H1 (cell line): ENCODE data around the gene SLFN12. TPM values are rescaled to one million over a fixed set of nuclear protein-coding genes. Genes with fewer than 3 reads are reported as not detected.
A peak's percentile ranks its signal among the peaks of the same experiment; 100 is the strongest.

Experiments
- ASH2L ChIP-seq: fragments of 200-600, 300-600 bp; sonication (generic); IDR thresholded peaks from one replicate; pipeline ENCODE4 v1.7.1; 2017; ENCODE audit warnings: low read length
- BACH1 ChIP-seq: IDR thresholded peaks from 2 replicates; pipeline ENCODE4 v1.6.1; 2012; ENCODE audit warnings: low read length, improper control_type of control experiment
- HDAC2 ChIP-seq, 2 experiments: fragments of 300-600 bp in 1 of 2; sonication (generic) in 1 of 2; IDR thresholded peaks; 2 replicates each; pipeline ENCODE4 v1.6.1; 2011 to 2012; ENCODE audit warnings: low read depth in 2 of 2, low read length in 2 of 2, mild to moderate bottlenecking in 2 of 2, moderate library complexity in 2 of 2, borderline replicate concordance in 1 of 2, inconsistent platforms in 1 of 2
- RFX5 ChIP-seq: IDR thresholded peaks from 2 replicates; pipeline ENCODE4 v1.6.1; 2011; ENCODE audit warnings: low read depth, low read length, improper control_type of control experiment, borderline replicate concordance
- SAP30 ChIP-seq: fragments of 300-600 bp; sonication (generic); IDR thresholded peaks from 2 replicates; pipeline ENCODE4 v1.7.1; 2012; ENCODE audit warnings: low read length, moderate library complexity, mild to moderate bottlenecking, inconsistent platforms; ENCODE audit not compliant: insufficient read depth, insufficient replicate concordance
- SIN3A ChIP-seq, 2 experiments: IDR thresholded peaks in 1 of 2; conservative IDR thresholded peaks in 1 of 2; 2 replicates each; pipeline ENCODE4 v1.6.1; 2011 to 2012; ENCODE audit warnings: low read length in 2 of 2, improper control_type of control experiment in 1 of 2, low read depth in 1 of 2, mild to moderate bottlenecking in 1 of 2
- SIRT6 ChIP-seq: IDR thresholded peaks from one replicate; pipeline ENCODE4 v1.7.1; 2012; ENCODE audit warnings: low read length, inconsistent platforms
- SUZ12 ChIP-seq: fragments of 200-600 bp; sonication (generic); IDR thresholded peaks from 2 replicates; pipeline ENCODE4 v1.6.1; 2012; ENCODE audit warnings: mild to moderate bottlenecking, inconsistent platforms, low read length, moderate library complexity, mixed read lengths
- TAF1 ChIP-seq: IDR thresholded peaks from 2 replicates; pipeline ENCODE4 v1.6.1; 2011; ENCODE audit warnings: mild to moderate bottlenecking, low read depth, low read length
- TBP ChIP-seq: IDR thresholded peaks from 2 replicates; pipeline ENCODE4 v1.6.1; 2011; ENCODE audit warnings: low read depth, low read length, improper control_type of control experiment
- TCF12 ChIP-seq: IDR thresholded peaks from 2 replicates; pipeline ENCODE4 v1.6.1; 2011; ENCODE audit warnings: low read depth, mild to moderate bottlenecking, low read length
- polyA plus RNA-seq, 7 experiments: library from polyadenylated mRNA; depleted of rRNA in 3 of 7; stranded (reverse) in 5 of 7; unstranded in 2 of 7; fragments of >200 nt in 5 of 7; fragments of 200-250 nt in 2 of 7; gene quantifications; 1 replicate in 5 of 7; 2 replicates in 1 of 7; 4 replicates in 1 of 7; pipeline versions ENCODE4 v1.2.1 to v1.2.3, GENCODE V29; 2011 to 2013; ENCODE audit warnings: missing spikeins in 2 of 7, mixed read lengths in 2 of 7
- total RNA-seq: library from RNA; stranded (reverse); fragmentation: NEBNext Ultra II Directional; extraction: Animal tissue kit (Norgen Biotek cat#: 25700); gene quantifications from 2 replicates; pipeline ENCODE4 v1.2.1, GENCODE V29; 2021
- TF ChIP-seq, protein P1 (sequence below): IDR thresholded peaks from 2 replicates; pipeline ENCODE4 v1.6.1; 2012; ENCODE audit warnings: inconsistent platforms

Gene SLFN12
- total and polyA plus RNA-seq, 2 of the 8 experiments (the other 6 are each of a cell fraction or from before 2014, with no cell fraction given), result 1.6 to 10.7 TPM

DNA sequence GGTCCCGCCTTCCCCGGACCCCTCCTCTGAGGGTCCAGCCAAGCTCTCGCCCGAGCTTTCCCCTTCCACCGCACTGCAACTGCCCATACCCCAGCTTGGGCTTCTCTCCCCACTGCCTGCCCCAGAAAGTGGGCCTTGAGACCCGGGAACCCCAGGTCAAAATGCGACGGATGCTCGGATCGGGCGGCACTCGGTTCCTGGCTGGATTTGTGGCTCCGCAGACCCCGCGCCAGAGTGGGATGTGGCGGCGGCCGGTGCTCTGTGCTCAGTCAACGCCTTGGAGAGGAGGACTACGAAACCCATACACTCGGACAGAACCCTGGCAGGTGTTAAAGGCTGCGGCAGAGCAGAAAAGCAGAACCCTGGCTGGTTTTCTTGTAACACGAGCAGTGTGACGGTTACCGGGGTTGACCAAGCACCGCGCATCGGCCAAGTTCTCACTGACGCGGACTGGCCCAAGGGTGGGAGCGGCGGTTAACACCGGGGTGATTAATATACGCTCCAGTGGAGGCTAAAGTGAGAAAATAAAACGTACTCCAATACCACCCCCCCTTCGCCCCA, 17.2 kb upstream of the SLFN12 start (continued):
- TF ChIP-seq SIN3A (conservative IDR thresholded peaks at IDR 0.05 in 1 of 2, IDR thresholded peaks at IDR 0.05 in 1 of 2; ENCODE audit: low read depth in 1 of 2, low read length in 2 of 2) (no peak), SAP30 (no peak), TBP (no peak; the same call in 1 of the 2 replicates), HDAC2 (IDR thresholded peaks at IDR 0.05; ENCODE audit: borderline replicate concordance in 1 of 2, low read depth in 2 of 2, low read length in 2 of 2) (no peak), BACH1 (no peak), RFX5 (no peak), TAF1 (0 out of 2 replicates have a peak, but pooled peaks have one; percentile 16), SIRT6 (no peak), SUZ12 (peak; percentile 95), TCF12 (no peak), ASH2L (no peak)
- TF ChIP-seq, protein P1, sequence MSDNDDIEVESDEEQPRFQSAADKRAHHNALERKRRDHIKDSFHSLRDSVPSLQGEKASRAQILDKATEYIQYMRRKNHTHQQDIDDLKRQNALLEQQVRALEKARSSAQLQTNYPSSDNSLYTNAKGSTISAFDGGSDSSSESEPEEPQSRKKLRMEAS, result no peak
